Stromal cell of bone marrow (primary cell): ENCODE results near the gene C1QTNF3.
"Not testable (repeated sequence)": the region's sequence is repeated elsewhere in the genome, so short reads cannot be mapped to it uniquely, and the experiment has no call there.

Experiments
- DNase-seq: peaks from one replicate; pipeline ENCODE4 v3.0.0-alpha.2; 2012; ENCODE audit warnings: low read depth

The C1QTNF3 gene

DNA sequence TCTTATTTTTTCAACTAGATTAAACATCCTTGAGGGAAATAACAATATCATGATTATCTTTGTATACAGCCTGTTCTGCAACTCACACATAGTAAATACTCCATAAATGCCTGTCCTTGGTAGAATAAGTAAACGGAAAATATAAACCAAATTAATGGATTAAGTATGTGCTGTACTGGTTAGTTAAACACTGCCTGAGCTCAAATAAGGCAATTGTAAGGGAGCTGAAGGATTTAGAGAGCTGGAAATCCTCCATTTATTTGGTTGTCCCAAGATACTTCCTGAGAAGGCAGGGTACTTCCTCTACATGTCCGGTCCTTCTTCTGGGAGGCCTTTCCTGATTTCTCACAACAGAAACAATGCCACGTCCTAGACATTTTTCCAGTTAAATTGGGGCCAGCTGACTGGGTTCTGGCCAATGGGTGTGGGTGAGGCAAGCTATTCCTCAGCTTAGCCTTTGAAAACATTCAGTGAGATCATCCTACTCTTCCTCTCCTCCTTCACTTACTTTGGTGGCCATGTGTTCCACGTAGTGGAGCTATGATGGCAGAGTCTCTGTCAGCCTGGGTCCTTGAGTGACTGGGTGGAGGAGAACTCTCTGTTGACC lies 8.5 kb upstream of the C1QTNF3 start:
- no peak for DNase-seq

DNA sequence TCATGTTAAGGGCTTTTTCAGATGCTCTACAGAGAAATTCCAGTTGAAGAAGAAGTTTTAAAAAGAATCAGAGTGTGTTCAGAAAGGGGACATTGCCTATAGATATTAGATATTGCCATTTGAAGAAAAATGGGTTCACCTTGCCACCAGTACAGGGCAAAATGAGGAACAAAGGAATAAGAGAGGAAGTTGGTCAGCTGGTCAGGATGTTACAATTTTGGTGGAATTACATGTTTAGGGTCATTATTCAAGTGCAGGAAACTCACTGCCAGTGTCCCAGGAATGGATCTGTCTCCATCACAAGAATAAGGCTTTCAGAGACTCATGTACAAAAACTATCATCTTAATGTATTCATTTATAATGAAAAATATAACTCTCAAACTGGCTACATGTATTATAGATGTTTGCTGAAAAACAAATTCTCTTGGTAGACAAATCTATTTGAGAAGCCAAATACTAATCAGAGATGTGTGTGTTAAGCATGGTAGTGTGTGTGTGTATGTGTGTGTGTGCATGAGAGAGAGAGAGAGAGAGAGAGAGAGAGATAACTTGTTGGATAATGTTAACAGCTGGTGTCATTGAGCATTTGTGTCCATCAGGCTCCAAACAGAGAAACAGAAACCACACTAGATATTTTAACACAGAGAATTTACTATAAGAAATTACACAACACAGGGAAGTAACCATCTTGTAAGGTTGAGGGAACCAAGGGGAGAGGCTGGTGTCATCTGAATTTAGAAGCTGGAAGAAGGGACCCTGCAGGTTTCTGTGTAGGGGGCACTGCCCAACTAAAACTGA lies 5.0 kb upstream of the C1QTNF3 start:
- DNase-seq, result no peak

DNA sequence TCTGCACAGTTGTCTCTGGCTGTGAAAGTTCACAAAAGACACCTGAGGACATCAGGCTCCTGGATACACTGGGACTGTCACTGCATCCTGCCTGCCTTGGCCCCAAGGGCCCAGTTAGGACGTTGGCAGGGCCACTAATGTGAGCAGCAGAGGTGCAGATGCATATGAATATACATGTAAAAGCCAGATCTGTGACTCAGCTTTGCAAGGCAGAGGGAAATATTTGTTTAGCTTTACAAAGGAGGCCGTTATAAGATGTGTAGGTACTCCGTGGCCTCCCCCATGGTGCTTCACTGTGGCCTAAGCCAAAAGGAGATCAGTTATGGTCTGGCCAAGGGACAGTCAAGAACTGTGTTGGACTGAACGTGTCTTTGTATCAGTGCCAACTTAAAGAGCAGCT lies 4.1 kb upstream of the C1QTNF3 start:
- DNase-seq, result no peak

DNA sequence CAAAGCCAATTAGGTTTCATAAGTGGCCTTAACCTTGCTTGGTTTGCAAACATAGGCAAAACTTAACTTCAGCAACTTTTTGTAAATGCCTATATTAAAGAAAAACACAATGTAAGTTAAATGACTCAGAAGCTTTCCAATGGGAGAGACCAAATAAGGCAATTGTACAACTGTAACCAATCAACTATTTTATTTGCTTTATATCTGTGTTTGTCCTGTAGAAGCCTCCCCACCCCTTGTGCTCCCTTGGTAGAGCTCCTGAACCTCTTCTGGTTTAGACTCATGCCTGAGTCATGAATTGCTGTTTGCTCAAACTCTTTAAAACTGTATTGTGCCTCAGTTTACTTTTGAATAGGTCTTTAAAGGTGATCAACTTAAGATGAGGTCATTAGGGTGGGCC lies 3.0 kb upstream of the C1QTNF3 start:
- DNase-seq, result peak; percentile 78

DNA sequence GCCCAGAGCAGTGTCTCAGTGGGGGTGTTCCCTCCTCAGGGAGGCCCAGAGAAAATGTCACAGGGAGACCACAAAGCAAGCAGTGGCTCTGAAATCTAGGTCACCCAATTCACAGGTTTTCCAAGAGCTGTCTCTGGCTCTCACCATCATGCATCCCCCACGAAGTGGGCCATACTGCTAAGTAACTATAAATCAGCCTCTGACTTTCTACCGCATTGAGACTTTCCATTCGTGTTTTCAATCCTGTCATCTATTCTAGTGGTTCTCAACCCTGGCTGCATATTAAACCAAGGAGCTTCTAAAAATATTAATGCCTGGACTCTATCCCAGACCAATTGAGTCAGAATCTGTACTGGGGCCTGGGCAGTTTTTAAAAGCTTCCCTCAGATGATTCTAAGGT lies 2.0 kb upstream of the C1QTNF3 start:
- peak; percentile 57 for DNase-seq

GRCh38 chr5:34042321-34042720 lies 692 bp downstream of the C1QTNF3 start:
- no peak for DNase-seq

DNA sequence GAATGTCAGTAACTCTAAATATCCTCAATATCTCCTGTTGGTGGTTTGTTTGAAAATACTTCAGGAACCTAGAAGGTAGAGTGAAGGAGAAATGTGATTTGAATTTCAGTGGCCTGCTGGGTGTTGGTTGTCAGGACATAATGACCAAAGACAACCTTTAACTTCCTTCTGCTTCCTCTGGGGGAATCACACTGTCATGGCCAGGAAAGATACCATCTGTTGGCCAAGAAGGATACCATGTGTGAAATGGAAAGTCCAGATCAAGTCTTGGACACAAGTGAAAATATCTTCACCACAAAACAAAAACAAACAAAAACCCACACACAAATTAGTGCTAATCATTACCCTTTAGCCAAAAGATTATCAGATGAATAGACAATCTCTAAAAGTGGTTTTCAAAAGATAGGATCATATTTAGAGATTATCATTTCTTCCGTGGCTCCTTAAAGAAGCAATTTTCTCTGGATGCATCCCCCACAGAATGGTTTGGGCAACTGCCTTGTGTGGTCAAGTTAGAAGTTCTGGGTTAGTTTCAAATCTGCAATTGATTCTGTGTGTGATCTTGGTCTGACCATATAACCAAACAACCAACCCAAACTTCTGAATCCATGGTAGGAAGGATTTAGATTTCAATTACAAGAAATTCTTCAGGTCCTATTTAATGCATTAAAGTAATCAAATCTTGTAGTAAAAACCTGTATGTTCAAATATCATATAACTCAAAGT lies 1.6 kb downstream of the C1QTNF3 start:
- DNase-seq, result no peak

DNA sequence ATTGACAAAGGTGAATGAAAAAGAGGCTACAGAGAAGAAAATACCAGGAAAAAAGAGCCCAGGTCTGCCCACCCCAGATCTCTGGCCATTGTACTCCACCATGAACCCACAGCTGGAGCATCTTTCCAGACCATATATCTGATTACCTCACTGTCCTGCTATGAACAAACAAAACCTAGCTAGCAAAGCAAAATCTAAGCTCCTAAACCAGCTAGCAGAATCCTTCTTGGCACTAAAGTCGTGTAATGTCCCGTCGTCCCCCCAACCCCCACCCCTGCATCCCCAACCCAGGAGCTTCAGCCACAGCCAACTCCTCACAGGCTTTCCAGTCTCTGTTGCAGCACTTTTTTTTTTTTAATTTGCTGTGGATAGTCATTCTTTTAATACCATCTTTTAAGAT lies 2.5 kb downstream of the C1QTNF3 start:
- no peak for DNase-seq

- DNase-seq, result no peak
Observed at GRCh38 chr5:34039398-34040157, 3.4 kb downstream of the C1QTNF3 start.

DNA sequence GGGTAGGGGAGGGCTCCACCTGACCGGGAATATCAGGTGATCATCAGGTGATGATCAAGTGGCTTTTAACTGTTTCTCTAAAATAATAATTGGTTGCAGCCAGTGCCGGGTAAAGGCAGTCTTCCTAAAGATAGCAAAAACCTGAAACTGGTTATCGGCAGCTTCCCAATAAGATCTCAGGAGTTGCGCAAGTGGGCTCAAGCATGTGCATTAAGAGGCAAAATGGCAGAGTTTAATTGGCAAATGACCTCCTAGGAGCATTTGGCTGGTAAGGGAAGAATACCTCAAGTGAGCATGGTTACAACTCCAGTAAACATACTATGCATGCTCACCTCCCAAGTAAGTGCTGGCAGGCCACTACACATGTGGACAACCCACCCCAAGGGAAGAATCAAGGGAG lies 4.2 kb downstream of the C1QTNF3 start:
- DNase-seq, result no peak

DNA sequence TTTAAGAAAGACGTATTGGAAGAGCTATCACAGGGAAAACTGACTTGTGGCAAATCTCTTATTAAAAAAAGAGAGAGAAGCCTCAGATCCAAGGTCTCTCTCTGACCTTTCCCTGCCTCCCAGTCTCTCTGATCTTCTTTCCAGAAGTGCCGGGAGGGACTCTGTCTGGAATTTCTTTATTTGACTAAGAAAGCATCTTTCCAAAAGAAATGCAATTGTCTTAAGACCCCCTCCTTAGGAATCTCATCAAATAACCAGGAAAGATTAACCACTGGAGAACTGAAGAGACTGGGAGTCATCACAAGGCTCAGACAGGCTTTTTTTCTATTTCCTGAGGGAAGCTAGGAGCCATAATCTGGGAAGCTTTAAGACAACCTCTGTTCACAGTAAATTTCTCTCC lies 4.6 kb downstream of the C1QTNF3 start:
- DNase-seq, result no peak

GRCh38 chr5:34037726-34038125 lies 5.3 kb downstream of the C1QTNF3 start:
- no peak for DNase-seq

DNA sequence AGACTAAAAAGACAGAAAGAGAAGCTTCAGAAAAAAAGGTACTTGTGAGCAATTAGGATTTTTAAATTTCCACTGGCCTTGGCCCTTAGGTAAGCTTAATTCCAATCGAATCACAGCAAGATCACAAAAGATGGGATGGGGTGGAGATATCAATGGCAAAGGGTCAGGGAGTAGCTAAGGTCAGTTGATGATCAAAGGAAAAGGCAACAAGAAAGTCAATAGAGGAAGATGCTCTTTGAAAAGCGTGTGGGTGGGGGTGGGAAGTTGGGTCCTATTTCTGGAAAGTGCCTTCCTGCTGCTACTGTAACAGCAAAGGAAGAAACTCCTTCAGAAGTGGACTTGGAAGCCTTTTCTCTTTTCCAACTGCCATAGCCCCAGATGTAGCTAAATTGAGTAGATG lies 7.3 kb downstream of the C1QTNF3 start:
- DNase-seq, result no peak

- no peak for DNase-seq
Observed at GRCh38 chr5:34034534-34035327, 8.3 kb downstream of the C1QTNF3 start.

GRCh38 chr5:34031966-34032365 lies 11.0 kb downstream of the C1QTNF3 start:
- no peak for DNase-seq

GRCh38 chr5:34031117-34031516 lies 11.9 kb downstream of the C1QTNF3 start:
- DNase-seq, result no peak

GRCh38 chr5:34030585-34030984 lies 12.4 kb downstream of the C1QTNF3 start:
- DNase-seq, result not testable (repeated sequence)

GRCh38 chr5:34030048-34030447 lies 13.0 kb downstream of the C1QTNF3 start:
- DNase-seq, result no peak

DNA sequence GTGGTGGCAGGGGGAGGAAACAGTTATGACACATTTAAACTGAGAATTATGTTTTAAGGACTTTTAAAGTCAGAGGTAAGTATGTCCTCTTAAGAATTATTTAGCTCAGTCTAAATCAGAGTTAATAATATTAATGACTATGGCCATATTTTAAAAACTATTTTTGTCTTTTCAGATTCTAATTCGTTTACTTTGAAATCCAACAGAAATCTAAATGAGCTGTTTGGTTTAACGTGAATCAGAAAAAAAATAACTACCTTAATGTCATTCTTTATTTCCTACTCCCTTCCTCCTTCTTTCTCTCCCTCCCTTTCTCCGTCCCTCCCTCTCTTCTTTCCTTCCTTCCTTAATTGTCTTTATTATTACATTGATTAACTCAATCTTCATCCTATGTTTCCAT lies 14.7 kb downstream of the C1QTNF3 start:
- no peak for DNase-seq

GRCh38 chr5:34026089-34026761 lies 16.8 kb downstream of the C1QTNF3 start:
- DNase-seq, result no peak

DNA sequence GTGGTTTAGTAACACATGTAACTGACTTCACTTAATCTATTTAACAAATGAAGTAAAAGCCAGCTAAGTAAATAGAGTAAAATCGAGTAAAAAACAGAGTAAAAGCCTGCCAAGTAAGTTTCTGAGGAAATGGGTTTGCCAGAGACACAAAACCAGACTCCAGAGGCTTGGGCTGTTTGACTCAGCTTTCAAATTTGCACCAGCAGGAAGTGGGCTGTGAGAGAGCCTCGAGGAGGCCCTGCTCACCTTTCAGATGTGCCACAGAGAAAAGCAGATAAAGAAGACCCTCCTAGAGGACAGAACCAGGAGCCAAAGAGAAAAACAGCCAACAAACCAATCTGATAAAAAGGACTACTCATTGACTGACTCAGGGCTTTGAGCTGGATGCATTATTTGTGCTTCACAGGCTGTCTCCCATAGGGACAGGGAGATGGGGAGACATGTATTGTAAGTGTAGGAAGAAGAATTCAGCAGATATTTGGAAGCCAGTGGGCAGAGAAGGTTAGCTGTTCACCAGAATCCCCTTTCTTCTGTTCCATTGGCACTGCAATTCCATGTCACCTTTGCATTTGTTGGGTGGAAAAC lies 20.8 kb downstream of the C1QTNF3 start:
- no peak for DNase-seq
